ENCODE data around the gene CEP68.

Gene CEP68

DNA sequence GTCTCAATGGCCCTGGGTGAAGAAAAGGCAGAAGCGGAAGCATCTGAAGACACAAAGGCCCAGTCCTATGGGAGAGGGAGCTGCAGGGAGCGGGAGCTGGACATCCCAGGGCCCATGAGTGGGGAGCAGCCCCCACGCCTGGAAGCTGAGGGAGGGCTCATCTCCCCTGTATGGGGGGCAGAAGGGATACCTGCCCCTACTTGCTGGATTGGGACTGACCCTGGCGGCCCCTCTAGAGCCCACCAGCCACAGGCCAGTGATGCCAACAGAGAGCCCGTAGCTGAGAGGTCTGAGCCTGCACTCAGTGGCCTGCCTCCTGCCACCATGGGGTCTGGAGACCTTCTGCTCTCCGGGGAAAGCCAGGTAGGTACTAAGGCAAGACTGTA, 13.2 kb downstream of the CEP68 start:
- Histone ChIP-seq H3K9me2 (replicated peaks; ENCODE audit: insufficient read depth, low read length) (no peaks in the 10 kb centered on the region), H3K9ac (ENCODE audit: low read length) (no peak overlapping the region), H3K4me2 (ENCODE audit: low read depth, low read length, poor library complexity, severe bottlenecking) (no peak overlapping the region), H3K9me3 (ENCODE audit: insufficient read depth, low read length) (no peaks in the 10 kb centered on the region), H3K36me3 (ENCODE audit: low read length) (no peaks in the 10 kb centered on the region), H3K27me3 (ENCODE audit: low read length) (no peaks in the 10 kb centered on the region), H3K4me3 (ENCODE audit: insufficient read depth, low read length, poor library complexity, severe bottlenecking) (no peak overlapping the region), H3F3A (ENCODE audit: insufficient read depth) (no peaks in the 10 kb centered on the region), H2AFZ (ENCODE audit: low read depth, low read length, severe bottlenecking) (no peak overlapping the region), H3K27ac (ENCODE audit: low read depth, low read length) (no peak overlapping the region), H4K20me1 (ENCODE audit: low read depth, low read length) (no peaks in the 10 kb centered on the region), H3K79me2 (ENCODE audit: insufficient read depth, low read length) (no peaks in the 10 kb centered on the region)
- TF ChIP-seq, protein P1, sequence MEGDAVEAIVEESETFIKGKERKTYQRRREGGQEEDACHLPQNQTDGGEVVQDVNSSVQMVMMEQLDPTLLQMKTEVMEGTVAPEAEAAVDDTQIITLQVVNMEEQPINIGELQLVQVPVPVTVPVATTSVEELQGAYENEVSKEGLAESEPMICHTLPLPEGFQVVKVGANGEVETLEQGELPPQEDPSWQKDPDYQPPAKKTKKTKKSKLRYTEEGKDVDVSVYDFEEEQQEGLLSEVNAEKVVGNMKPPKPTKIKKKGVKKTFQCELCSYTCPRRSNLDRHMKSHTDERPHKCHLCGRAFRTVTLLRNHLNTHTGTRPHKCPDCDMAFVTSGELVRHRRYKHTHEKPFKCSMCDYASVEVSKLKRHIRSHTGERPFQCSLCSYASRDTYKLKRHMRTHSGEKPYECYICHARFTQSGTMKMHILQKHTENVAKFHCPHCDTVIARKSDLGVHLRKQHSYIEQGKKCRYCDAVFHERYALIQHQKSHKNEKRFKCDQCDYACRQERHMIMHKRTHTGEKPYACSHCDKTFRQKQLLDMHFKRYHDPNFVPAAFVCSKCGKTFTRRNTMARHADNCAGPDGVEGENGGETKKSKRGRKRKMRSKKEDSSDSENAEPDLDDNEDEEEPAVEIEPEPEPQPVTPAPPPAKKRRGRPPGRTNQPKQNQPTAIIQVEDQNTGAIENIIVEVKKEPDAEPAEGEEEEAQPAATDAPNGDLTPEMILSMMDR (IDR thresholded peaks at IDR 0.05; ENCODE audit: insufficient read depth, low read length, poor library complexity, severe bottlenecking), result no peak
- no peak for TF ChIP-seq EZH2phosphoT487 (conservative IDR thresholded peaks at IDR 0.05; ENCODE audit: low read length)

DNA sequence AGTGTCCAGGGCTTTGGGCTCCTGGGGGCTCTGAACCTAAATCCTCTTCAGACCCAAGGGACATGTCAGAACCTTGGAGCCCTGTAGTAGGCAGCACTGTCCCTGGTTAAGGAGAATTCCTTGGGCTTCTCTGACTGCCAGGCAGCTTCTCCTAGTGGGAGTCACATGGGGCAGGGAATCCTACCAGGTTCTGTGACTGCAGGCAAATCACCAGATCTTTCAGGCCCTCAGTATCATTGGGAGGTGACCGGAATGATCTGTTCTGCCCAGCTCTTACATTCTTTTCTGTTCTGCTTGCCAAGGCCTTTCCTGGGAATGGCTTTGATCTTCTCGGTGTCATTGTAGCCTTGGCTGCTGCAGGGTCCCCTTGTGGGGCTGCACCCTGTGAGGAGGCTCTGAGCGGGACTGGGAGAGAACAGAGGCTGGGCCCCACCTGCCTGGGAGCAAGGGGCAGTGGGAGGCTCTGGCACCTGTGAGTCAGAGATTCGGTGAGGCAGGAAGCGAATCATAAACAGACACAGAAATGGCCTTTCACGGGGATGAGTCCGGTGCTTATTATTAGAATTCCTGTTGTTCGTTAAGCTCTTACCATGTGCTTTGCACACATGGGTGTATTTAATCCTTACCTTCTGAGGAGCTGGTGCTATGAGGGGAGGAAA, 14.1 kb downstream of the CEP68 start:
- Histone ChIP-seq H2AFZ (ENCODE audit: low read depth, low read length, severe bottlenecking) (no peak overlapping the region), H3K27me3 (ENCODE audit: low read length) (no peaks in the 10 kb centered on the region), H3K9me3 (ENCODE audit: insufficient read depth, low read length) (no peaks in the 10 kb centered on the region), H4K20me1 (ENCODE audit: low read depth, low read length) (no peaks in the 10 kb centered on the region), H3K36me3 (ENCODE audit: low read length) (no peaks in the 10 kb centered on the region), H3K4me2 (ENCODE audit: low read depth, low read length, poor library complexity, severe bottlenecking) (no peak overlapping the region), H3K9ac (ENCODE audit: low read length) (no peak overlapping the region), H3K4me3 (ENCODE audit: insufficient read depth, low read length, poor library complexity, severe bottlenecking) (no peak overlapping the region), H3K9me2 (replicated peaks; ENCODE audit: insufficient read depth, low read length) (no peaks in the 10 kb centered on the region), H3K27ac (ENCODE audit: low read depth, low read length) (no peak overlapping the region), H3K79me2 (ENCODE audit: insufficient read depth, low read length) (no peaks in the 10 kb centered on the region), H3F3A (ENCODE audit: insufficient read depth) (no peaks in the 10 kb centered on the region)
- no peak for TF ChIP-seq EZH2phosphoT487 (conservative IDR thresholded peaks at IDR 0.05; ENCODE audit: low read length)
- TF ChIP-seq, protein P1 (IDR thresholded peaks at IDR 0.05; ENCODE audit: insufficient read depth, low read length, poor library complexity, severe bottlenecking), result no peak

DNA sequence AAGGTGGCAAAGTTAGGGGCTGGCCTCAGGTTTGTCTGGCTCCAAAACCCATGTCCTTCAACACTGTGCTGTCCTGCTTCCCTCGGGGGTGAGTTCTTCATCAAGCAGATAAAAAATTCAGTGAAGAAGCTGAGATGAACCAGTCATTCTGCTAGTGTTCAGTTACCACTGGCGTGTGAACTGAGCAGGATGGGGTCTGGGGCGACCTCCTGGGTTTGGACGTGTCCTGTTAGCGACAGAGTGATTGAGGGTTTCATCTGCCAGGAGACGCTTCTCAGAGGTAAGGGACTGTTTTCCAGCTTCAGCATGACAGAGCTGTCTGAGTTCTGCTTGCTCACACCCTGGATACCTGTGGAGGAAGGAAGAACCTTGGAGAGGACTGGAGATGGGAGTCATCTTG, 14.6 kb downstream of the CEP68 start:
- Histone ChIP-seq H3K36me3 (ENCODE audit: low read length) (no peaks in the 10 kb centered on the region), H3K27me3 (ENCODE audit: low read length) (no peaks in the 10 kb centered on the region), H3K9ac (ENCODE audit: low read length) (no peak overlapping the region), H3K27ac (ENCODE audit: low read depth, low read length) (no peak overlapping the region), H3F3A (ENCODE audit: insufficient read depth) (0 out of 2 replicates have a peak, but pooled peaks cover 4% of the 10 kb centered on the region), H3K4me2 (ENCODE audit: low read depth, low read length, poor library complexity, severe bottlenecking) (no peak overlapping the region), H3K4me3 (ENCODE audit: insufficient read depth, low read length, poor library complexity, severe bottlenecking) (no peak overlapping the region), H3K9me2 (replicated peaks; ENCODE audit: insufficient read depth, low read length) (no peaks in the 10 kb centered on the region), H3K79me2 (ENCODE audit: insufficient read depth, low read length) (no peaks in the 10 kb centered on the region), H3K9me3 (ENCODE audit: insufficient read depth, low read length) (no peaks in the 10 kb centered on the region), H2AFZ (ENCODE audit: low read depth, low read length, severe bottlenecking) (no peak overlapping the region), H4K20me1 (ENCODE audit: low read depth, low read length) (no peaks in the 10 kb centered on the region)
- TF ChIP-seq, protein P1 (IDR thresholded peaks at IDR 0.05; ENCODE audit: insufficient read depth, low read length, poor library complexity, severe bottlenecking), result no peak
- TF ChIP-seq EZH2phosphoT487 (conservative IDR thresholded peaks at IDR 0.05; ENCODE audit: low read length), result no peak

Measured in SU-DHL-6 (cell line).